ENCODE data around the gene ERN1. TPM values are rescaled to one million over a fixed set of nuclear protein-coding genes. Genes with fewer than 3 reads are reported as not detected.
A peak's percentile ranks its signal among the peaks of the same experiment; 100 is the strongest.

Gene ERN1
- total and polyA plus RNA-seq, 7 donors: 1.2 to 9.4 (median 7.4) TPM

GRCh38 chr17:64028874-64029464, 101.0 kb downstream of the ERN1 start:
- no peaks in the 10 kb centered on the region for H3K9me3 ChIP-seq
- H3K36me3 ChIP-seq: no peaks in the 10 kb centered on the region
- DNase-seq: peak; percentile 73
- TF ChIP-seq POLR2A (IDR thresholded peaks at IDR 0.05) (no peak), CTCF (IDR thresholded peaks at IDR 0.05) (peak in 3 of 4 experiments; percentile 56 to 74 (median 63))
- WGBS, 2 donors: 13 to 22% methylated on average over 3 of the region's 3 CpGs
- peaks cover 0 to 7% (median 6%) of the 10 kb centered on the region in 4 donors for H3K4me1 ChIP-seq
- H3K27ac ChIP-seq: no peak overlapping the region
- intact Hi-C loops (cut with DNase I): loop anchor here (2.0 to 5.0 kb wide), 2 partner anchors 102 to 253 kb away; partner anchors contain the start of gene ERN1
- no peak overlapping the region for H3K4me3 ChIP-seq
- H3K27me3 ChIP-seq: peaks cover 0 to 4% (median 0%) of the 10 kb centered on the region in 3 donors

- H3K36me3 ChIP-seq: no peaks in the 10 kb centered on the region
- WGBS, 2 donors: 1 to 3% methylated on average over 21 of the region's 21 CpGs
- peak overlapping the region in 1 of 4 donors; percentile 1 for H3K4me3 ChIP-seq
- H3K27ac ChIP-seq: no peak overlapping the region
- H3K4me1 ChIP-seq: peaks cover 0 to 7% (median 6%) of the 10 kb centered on the region in 4 donors
- H3K9me3 ChIP-seq: no peaks in the 10 kb centered on the region
- intact Hi-C loops (cut with DNase I): loop anchor here (2.0 to 5.0 kb wide), 2 partner anchors 107 to 256 kb away; partner anchors contain the start of gene GH1
- DNase-seq: peak; percentile 84
- H3K27me3 ChIP-seq: peaks cover 0 to 4% (median 0%) of the 10 kb centered on the region in 3 donors
- no peak for TF ChIP-seq POLR2AphosphoS5 (IDR thresholded peaks at IDR 0.05)
- peak; percentile 68 to 95 (median 86) for TF ChIP-seq CTCF (IDR thresholded peaks at IDR 0.05)
- TF ChIP-seq POLR2A (IDR thresholded peaks at IDR 0.05): no peak
These were observed 104.1 kb downstream of the ERN1 start for GRCh38 chr17:64025732-64026294.

GRCh38 chr17:64024781-64025731, 104.9 kb downstream of the ERN1 start:
- Histone ChIP-seq H3K27me3 (peaks cover 0 to 4% (median 0%) of the 10 kb centered on the region in 3 donors), H3K9me3 (no peaks in the 10 kb centered on the region), H3K4me3 (no peak overlapping the region), H3K27ac (no peak overlapping the region), H3K36me3 (no peaks in the 10 kb centered on the region), H3K4me1 (peaks cover 0 to 7% (median 6%) of the 10 kb centered on the region in 4 donors)
- DNase-seq: peak; percentile 61
- TF ChIP-seq POLR2AphosphoS5 (IDR thresholded peaks at IDR 0.05) (no peak), POLR2A (IDR thresholded peaks at IDR 0.05) (no peak), CTCF (IDR thresholded peaks at IDR 0.05) (no peak), EP300 (IDR thresholded peaks at IDR 0.05) (no peak)
- WGBS, 2 donors: 58 to 69% methylated on average over 19 of the region's 19 CpGs
- intact Hi-C loops (cut with DNase I): loop anchor here (5.0 kb wide), 1 partner anchor 257 kb away; no protein-coding TSS in a partner anchor

GRCh38 chr17:64024215-64024654, 105.7 kb downstream of the ERN1 start:
- TF ChIP-seq POLR2AphosphoS5 (IDR thresholded peaks at IDR 0.05) (no peak), EP300 (IDR thresholded peaks at IDR 0.05) (no peak)
- peaks cover 0 to 4% (median 0%) of the 10 kb centered on the region in 3 donors for H3K27me3 ChIP-seq
- H3K27ac ChIP-seq: no peak overlapping the region
- 29 to 69% methylated on average over 8 of the region's 8 CpGs for WGBS, 2 donors
- intact Hi-C loops (cut with DNase I): no loop called here
- H3K9me3 ChIP-seq: no peaks in the 10 kb centered on the region
- H3K36me3 ChIP-seq: no peaks in the 10 kb centered on the region
- peaks cover 0 to 7% (median 6%) of the 10 kb centered on the region in 4 donors for H3K4me1 ChIP-seq
- H3K4me3 ChIP-seq: no peak overlapping the region
- peak; percentile 15 for DNase-seq
